Neural cell (in vitro differentiated cells): ENCODE results near the gene DRD4.

ENCODE experiments used
- POLR2AphosphoS5 ChIP-seq: IDR thresholded peaks from 2 replicates; pipeline ENCODE4 v1.6.1; 2012
- RAD21 ChIP-seq: fragments of 450-650 bp; conservative IDR thresholded peaks from 2 replicates; pipeline ENCODE4 v1.6.1; 2014; ENCODE audit warnings: antibody characterized with exemption, mild to moderate bottlenecking, moderate library complexity
- TF ChIP-seq, protein P1 (sequence below): IDR thresholded peaks from 2 replicates; pipeline ENCODE4 v1.6.1; 2012; ENCODE audit warnings: borderline replicate concordance
- TF ChIP-seq, protein P2 (sequence below): fragments of 450-650 bp; IDR thresholded peaks from 2 replicates; pipeline ENCODE4 v1.5.1; 2014; ENCODE audit warnings: antibody characterized with exemption, mild to moderate bottlenecking, moderate library complexity; ENCODE audit not compliant: poor library complexity, severe bottlenecking

DNA sequence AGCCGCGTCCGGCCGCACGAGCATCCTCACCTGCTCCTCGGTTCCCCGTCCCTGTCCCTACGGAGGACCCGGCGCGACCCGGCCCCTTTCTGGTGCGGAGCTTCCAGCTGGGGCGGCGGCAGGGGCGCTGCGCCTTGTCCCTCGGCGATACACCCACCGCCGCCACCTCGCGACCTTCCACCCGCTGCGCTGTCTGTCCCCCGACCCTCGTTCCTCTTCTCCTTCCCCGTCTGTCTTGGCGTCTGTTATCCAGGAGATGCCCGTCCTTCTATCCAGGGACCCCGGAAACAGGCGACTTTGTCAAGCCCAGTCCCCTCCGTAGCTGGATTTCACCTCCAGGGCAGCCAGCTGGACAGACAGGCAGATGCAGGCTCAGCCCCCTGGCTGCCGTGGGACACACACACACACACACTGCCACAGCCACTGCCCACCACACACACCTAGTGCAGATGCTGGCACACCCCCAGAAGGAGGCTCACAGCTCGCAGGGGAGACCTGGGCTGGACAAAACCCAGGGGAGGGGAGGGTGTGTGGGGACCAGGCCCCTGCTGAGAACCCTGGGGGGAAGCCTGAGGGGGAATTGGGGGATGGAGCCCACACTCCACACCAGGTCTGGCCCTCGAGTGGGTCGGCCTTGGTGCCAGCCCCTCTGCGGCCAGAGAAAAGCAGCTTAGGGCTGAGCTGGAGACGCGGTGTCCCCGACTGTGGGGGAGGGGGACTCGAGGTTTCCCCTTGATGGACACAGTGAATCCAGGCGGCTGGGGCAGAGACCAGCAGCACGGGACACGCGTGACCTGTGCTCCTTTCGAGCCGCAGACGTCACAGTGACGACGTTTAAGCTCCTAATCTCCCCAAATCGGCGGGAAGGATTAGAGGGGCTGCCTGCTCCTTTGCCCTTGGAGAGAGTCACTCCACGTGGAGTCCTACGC lies 788 bp downstream of the DRD4 start:
- TF ChIP-seq, protein P1, sequence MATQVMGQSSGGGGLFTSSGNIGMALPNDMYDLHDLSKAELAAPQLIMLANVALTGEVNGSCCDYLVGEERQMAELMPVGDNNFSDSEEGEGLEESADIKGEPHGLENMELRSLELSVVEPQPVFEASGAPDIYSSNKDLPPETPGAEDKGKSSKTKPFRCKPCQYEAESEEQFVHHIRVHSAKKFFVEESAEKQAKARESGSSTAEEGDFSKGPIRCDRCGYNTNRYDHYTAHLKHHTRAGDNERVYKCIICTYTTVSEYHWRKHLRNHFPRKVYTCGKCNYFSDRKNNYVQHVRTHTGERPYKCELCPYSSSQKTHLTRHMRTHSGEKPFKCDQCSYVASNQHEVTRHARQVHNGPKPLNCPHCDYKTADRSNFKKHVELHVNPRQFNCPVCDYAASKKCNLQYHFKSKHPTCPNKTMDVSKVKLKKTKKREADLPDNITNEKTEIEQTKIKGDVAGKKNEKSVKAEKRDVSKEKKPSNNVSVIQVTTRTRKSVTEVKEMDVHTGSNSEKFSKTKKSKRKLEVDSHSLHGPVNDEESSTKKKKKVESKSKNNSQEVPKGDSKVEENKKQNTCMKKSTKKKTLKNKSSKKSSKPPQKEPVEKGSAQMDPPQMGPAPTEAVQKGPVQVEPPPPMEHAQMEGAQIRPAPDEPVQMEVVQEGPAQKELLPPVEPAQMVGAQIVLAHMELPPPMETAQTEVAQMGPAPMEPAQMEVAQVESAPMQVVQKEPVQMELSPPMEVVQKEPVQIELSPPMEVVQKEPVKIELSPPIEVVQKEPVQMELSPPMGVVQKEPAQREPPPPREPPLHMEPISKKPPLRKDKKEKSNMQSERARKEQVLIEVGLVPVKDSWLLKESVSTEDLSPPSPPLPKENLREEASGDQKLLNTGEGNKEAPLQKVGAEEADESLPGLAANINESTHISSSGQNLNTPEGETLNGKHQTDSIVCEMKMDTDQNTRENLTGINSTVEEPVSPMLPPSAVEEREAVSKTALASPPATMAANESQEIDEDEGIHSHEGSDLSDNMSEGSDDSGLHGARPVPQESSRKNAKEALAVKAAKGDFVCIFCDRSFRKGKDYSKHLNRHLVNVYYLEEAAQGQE: no peak
- TF ChIP-seq, protein P2, sequence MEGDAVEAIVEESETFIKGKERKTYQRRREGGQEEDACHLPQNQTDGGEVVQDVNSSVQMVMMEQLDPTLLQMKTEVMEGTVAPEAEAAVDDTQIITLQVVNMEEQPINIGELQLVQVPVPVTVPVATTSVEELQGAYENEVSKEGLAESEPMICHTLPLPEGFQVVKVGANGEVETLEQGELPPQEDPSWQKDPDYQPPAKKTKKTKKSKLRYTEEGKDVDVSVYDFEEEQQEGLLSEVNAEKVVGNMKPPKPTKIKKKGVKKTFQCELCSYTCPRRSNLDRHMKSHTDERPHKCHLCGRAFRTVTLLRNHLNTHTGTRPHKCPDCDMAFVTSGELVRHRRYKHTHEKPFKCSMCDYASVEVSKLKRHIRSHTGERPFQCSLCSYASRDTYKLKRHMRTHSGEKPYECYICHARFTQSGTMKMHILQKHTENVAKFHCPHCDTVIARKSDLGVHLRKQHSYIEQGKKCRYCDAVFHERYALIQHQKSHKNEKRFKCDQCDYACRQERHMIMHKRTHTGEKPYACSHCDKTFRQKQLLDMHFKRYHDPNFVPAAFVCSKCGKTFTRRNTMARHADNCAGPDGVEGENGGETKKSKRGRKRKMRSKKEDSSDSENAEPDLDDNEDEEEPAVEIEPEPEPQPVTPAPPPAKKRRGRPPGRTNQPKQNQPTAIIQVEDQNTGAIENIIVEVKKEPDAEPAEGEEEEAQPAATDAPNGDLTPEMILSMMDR: no peak
- TF ChIP-seq RAD21 (no peak), POLR2AphosphoS5 (no peak)
